Stimulated activated CD8-positive, alpha-beta memory T cell treated with anti-CD3 and anti-CD28 coated beads, Interleukin-15, amount 100 ng/mL, for 1 hour (primary cell): ENCODE data around the gene STARD13.

Experiments
- DNase-seq: peaks from one replicate; pipeline ENCODE4 v3.0.0-alpha.2; 2020; ENCODE audit warnings: low read depth

The STARD13 gene

DNA sequence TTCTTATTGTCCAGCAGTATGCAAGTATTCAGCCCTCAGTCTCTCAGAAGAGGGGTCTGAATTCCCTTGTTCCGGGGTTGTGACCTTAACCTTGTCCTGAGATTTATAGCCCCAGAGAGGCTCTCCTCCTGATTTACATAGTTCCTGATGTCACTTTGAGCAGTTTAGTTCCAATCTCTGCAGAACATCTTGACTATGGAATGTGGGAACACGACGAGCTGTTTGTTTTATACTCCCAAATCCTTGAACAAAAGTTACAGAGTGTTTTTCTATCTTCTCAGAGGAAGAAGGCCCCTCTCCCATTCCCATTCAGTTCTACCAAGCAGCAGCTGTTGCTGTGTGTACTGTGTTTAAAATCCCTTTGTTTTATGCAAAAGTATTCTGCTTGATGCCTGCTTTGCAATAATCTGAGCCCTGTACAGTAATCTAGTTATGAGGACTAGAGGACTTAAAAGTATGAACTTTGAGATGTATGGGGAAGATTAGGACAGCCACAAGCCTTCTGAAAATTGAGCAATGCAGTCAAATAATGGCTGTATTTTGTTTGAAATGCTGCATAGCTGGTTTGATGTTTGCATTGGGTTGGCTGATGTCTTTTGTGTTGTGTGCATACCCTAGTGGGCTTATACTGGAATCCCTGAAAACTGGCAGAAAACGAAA lies 194.7 kb downstream of the STARD13 start:
- no peak for DNase-seq

- no peak for DNase-seq
Observed at GRCh38 chr13:33089311-33089710, 196.2 kb downstream of the STARD13 start.

DNA sequence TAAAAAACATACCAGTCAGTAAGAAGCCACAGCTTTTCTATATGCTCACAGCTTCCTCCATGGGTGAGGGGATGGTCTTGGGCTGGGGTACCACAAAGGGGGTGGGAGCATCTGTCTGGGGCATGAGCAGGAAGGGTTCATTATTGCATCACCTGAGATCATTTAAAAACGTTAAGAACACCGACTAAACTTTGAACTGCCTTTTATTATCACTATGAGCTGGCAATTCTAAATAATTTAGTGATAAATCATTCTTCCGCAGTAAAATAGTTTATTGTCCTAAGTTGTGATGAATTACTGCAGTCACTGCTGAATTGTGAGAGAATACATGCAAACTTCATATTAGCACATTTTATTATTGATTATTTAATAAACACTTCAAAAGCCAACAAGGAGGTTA lies 197.8 kb downstream of the STARD13 start:
- DNase-seq: no peak

GRCh38 chr13:33087091-33087490 lies 198.5 kb downstream of the STARD13 start:
- no peak for DNase-seq

- DNase-seq: no peak
Observed at GRCh38 chr13:33083054-33083453, 202.5 kb downstream of the STARD13 start.

DNA sequence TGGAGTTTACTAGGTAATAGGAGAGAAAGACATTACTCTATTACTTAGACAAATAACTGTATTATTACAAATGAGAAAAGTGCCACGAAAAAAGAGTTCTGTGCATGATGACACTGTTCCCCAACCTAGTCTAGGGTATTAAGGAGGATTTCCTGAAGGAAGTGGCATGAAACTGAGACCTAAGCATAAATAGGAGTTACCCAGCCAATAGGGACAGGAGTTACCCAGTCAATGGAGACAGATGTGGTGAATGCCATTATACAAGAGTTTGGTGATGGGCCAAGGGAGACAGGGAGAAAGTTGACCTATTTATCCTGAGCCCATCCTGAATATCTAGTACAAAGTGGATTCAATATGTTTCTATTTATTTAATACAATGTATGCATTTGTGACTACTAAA lies 203.9 kb downstream of the STARD13 start:
- no peak for DNase-seq

- no peak for DNase-seq
Observed at GRCh38 chr13:33080972-33081590, 204.5 kb downstream of the STARD13 start.

GRCh38 chr13:33079960-33080359 lies 205.6 kb downstream of the STARD13 start:
- no peak for DNase-seq

- DNase-seq: no peak
Observed at GRCh38 chr13:33078263-33078662, 207.3 kb downstream of the STARD13 start.

DNA sequence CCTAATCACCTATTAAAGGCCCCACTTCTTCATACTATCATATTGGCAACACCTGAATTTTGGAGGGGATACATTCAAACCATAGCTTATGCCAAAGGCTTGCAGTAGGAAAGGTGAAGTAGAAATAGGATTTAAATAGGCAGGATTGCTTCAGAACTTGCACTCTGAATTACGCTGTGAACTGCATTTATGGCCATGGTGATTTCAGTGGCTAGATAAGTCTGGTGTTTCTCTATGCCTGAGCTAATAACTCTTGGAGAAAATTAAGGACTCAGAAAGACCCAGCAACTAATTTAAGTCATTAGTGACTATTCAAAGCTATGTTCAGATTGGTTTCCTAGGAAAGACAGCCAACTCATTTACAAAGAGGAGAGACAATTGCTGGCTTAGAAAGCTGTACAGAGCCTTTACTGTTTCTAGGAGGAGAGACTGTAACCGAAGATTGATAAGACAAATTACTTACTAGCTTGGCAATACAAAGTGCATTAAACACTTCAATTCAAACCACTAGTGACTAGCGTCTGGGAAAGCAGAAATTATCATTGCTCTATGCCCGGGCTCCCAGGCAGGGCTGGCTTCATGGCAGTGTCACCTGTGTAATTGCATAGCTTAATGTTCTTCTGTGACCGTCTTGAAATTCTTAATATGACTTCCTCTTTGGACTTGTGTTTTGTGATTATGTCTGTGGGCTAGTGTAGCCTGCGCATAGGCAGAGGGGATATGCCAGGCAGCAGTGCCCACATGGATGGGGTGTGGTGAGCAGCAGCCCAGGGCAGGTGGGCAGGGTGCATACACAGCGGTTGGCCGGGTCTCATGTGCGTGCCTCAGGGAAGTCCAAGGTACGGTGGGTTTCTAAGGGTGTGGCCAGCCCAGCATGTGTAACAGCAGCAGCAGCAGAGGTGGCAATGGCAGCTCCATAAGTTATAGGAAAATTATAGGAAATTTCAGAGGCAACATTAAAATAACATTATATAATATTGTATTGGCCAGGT lies 209.3 kb downstream of the STARD13 start:
- no peak for DNase-seq

DNA sequence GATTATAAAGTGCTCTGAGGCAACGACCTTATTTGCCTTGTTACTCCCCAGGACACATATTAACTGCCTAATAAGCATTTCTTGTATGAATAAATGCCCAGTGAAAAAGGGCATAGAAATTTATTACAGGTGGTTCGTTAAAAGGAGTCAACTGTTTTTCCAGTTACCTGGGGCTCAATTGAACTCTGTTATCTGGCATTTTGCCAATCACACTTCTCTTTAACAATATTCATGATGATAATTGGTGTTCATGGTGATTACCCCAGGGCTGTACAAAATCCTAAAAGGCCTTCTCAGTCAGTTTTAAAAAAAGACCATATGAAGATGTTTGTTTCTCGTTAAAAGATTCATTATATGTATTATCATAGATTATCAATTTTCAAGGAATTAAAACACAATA lies 212.2 kb downstream of the STARD13 start:
- DNase-seq: no peak

DNA sequence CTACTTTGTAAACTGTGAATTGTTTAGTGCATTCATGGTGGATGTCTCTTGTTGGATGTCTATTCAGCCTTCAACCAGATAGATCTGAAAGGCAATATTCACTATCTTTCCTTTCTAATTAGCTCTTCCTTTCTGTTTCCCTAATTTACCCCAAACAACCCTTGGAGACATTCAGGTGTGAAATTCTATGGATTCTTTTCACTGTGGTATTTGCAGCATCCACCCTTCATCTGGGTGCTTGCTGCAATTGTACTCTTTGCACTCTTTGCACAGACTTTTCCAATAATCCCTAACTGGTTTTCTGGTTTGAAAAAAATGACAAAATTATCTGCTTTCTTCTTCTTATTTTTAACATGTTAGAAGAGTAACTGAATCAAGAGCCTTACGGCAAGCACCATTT lies 212.8 kb downstream of the STARD13 start:
- no peak for DNase-seq

DNA sequence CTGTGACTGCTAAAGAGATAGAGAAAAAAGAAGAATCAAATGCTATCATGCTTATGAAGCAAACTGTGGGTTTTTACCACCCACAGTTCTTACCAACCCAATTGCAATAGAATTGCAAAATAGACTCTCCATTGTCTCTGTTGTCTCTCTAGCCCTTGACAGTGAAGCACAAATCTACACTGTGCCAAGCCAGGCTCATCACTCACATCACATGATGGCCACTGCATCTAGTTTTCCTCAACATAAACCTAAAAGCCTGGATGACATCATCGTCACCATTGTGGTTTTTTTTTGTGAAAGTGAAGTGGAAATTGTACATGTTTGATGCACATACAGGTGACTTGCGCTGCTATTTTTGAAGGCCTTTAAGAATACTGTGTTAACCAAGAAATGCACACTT lies 213.3 kb downstream of the STARD13 start:
- DNase-seq: no peak

- DNase-seq: no peak
Observed at GRCh38 chr13:33070713-33071112, 214.8 kb downstream of the STARD13 start.

GRCh38 chr13:33069365-33069764 lies 216.2 kb downstream of the STARD13 start:
- DNase-seq: no peak

- DNase-seq: no peak
Observed at GRCh38 chr13:33066329-33066728, 219.2 kb downstream of the STARD13 start.

GRCh38 chr13:33060815-33061214 lies 224.7 kb downstream of the STARD13 start:
- no peak for DNase-seq

DNA sequence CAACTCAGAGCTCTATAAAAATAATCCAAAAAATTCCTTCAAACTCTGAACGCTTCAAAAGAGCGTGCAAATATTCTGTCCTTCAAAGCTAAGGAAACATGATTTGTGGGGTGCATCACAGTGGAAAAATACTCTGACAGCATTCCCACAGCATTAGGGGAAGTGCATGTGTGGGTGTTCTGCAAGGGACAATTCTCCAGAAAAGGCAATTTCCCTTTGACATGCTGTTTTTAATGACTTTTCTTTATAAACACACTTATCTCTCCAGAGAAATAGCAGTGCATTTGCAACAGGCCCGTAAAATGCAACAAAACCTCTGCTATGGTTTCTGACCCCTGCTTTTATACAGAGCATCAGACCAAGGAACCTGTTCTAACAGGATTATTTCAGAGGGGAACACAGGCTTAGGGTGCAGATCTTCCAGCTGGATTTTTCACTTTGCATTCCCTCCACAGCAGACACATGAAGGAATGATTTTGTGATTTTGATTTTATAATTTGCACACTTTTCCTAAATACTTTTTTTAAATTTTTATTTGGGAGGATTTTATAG lies 226.7 kb downstream of the STARD13 start:
- no peak for DNase-seq

DNA sequence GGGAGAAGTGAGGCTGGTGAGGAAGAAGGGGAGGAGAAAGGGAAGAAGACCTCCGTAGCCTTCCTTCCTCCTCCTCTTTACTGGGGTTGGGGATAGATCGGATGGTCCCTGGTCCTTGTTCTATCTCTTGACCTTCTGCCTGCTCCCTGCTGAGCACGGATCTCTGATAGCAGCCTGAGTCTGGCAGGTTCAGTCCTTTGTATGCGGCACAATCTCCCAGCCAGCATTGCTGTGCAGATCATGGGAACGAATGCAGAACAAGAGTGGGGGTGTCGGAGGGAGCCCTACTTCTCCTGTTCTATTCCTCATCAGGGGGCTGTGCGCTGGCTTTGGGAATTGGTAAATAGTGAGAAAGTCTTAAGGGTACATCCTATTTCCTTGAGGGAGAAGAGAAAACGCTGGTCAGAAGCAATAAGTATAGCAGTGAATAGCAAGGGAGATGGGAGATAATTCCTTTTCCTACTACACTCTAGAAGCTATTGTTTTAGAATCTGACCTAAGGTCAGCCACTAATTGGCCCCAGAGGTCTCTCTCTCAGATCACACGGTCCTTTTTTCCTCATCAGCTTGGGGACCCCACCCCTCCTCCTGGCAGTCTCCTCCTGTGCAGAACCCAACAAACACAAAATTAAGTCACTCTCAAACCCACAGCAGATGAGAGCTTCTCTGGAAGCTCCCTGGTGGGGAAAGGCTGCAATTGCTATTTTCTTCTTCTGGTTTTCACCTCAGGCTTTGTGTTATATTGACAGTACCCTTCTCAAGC lies 228.4 kb downstream of the STARD13 start:
- DNase-seq: no peak

DNA sequence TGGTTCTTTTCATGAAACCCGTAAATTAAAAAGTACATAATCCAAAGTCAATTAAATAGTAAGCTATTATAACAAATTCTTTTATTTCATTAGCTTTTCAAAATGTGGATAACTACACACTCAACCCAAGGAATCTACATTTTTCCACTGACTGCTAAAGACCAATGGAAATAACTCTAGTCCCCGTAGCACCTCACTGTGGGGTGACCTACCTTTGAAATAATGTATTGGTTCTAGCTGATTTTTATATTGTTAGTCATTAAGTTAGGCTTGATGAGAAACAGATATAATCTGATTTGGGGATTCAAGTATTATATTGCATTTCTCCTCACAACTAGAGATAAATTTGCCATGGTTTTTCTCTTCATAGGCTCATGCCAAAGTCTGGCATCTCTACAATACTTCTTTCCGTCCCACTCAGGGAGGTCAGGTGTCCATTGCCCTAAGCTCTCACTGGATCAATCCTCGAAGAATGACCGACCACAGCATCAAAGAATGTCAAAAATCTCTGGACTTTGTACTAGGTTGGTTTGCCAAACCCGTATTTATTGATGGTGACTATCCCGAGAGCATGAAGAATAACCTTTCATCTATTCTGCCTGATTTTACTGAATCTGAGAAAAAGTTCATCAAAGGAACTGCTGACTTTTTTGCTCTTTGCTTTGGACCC lies 232.0 kb downstream of the STARD13 start:
- DNase-seq: no peak
